ENCODE measurements around the gene SORT1.

The SORT1 gene

DNA sequence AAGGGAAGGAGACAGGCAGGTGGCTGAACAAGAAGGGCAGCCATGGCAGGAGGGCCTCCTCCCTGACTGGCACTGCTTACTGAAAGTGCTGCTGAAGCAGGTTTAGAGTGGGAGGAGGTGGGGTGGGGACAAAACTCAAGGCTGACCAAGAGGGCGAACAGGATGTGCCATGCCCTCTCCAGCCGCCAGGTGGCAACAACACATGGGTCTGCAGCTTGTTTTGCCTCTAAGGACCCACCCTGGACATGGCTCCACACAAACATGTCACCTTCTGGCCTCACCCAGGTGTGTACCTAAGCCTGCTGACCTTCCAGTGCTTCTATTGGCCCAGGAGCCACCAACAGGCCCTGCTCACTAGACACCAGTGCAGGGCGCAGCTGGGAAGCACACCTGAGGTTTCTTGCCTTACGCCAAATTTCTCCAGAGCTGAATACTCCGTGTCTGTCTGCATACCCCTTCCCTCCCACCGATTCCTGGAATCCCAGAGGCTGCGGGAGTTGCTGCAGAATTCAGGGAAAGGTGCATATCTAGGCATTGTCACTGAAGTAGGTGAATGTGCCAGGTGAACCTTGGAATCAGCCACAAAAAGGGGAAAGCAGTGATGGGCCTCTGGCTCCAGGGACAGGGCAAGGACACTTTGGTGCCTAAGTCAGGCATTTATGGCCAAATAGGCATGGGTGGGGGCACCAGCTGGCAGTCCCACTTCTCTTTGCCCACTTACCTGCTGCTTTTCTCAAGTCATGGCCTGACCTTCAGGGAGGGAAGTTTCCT is 120.1 kb downstream of the SORT1 start:
- DNase-seq = peak in 51 of 56 donors; percentile 19 to 88 (median 69)

DNA sequence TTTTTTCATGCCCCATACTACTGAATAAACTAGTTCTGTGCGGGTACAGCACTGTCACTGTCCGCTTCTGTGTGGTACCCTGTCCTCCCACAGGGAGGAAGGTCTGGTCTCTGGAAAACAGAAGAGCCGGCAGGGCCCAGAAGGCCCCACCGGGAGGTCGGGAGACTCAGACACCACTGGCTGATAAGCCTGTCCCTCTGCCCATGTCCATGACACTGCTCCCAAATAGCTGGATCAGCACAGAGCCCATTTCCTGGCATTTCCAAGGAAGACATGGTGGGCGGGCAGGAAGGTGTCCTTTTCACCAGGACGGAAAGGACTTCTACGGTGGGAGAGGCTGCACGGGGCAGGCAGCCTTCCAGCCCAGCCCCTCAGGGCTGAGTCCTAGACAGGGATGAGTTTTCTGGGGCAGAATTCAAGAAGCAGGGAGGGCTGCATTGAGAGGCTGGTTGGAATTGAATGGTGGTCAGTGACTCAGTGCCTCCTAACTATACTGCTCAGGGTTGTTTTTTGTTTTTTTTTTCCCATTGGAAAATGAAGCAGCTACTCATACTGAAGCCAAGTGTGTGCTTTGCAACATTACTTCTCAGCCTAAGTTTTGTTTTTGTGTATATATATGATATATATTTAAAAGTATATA is 121.9 kb downstream of the SORT1 start:
- no peak for DNase-seq

DNA sequence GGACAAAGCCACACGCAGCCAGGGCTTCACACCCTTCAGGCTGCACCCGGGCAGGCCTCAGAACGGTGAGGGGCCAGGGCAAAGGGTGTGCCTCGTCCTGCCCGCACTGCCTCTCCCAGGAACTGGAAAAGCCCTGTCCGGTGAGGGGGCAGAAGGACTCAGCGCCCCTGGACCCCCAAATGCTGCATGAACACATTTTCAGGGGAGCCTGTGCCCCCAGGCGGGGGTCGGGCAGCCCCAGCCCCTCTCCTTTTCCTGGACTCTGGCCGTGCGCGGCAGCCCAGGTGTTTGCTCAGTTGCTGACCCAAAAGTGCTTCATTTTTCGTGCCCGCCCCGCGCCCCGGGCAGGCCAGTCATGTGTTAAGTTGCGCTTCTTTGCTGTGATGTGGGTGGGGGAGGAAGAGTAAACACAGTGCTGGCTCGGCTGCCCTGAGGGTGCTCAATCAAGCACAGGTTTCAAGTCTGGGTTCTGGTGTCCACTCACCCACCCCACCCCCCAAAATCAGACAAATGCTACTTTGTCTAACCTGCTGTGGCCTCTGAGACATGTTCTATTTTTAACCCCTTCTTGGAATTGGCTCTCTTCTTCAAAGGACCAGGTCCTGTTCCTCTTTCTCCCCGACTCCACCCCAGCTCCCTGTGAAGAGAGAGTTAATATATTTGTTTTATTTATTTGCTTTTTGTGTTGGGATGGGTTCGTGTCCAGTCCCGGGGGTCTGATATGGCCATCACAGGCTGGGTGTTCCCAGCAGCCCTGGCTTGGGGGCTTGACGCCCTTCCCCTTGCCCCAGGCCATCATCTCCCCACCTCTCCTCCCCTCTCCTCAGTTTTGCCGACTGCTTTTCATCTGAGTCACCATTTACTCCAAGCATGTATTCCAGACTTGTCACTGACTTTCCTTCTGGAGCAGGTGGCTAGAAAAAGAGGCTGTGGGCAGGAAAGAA is 122.9 kb downstream of the SORT1 start:
- DNase-seq = peak in 5 of 56 donors; percentile 29 to 46 (median 38)

- no peak for DNase-seq
These were observed 124.0 kb downstream of the SORT1 start for GRCh38 chr1:109273570-109274288.

GRCh38 chr1:109272831-109273547 is 124.7 kb downstream of the SORT1 start:
- no peak for DNase-seq

DNA sequence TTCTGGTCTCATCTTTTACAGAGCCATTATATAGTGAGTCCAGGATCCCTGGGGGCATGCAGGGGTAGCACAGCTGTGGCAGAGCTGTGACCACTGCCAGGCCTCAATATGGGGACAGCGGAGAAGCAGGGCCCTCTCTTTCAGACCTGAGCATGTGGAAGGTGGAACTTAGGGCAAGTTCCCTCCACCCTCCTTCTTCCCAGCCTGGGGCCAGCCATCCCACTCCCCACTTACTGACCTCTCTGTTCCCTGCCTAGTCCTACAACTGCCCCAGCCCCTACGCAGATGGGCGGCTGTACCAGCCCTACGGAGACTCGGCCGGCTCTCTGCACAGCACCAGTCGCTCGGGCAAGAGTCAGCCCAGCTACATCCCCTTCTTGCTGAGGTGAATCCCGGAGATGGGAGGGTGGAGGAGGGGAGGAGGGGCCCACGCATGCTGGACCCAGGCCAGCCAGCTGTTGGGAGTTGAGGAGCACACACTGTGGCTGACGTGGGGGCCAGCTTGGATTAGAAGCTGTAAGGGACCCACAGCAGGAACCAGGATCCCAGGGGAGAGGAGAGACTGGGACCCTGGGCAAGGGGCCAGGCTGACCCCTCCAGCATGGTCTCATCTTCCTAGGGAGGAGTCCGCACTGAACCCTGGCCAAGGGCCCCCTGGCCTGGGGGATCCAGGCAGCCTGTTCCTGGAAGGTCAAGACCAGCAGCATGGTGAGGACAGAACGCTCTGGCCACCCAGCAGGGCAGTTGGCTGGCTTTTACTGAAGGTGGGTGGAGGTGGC is 125.5 kb downstream of the SORT1 start:
- DNase-seq = no peak

GRCh38 chr1:109271458-109271857 is 126.3 kb downstream of the SORT1 start:
- DNase-seq = no peak

DNA sequence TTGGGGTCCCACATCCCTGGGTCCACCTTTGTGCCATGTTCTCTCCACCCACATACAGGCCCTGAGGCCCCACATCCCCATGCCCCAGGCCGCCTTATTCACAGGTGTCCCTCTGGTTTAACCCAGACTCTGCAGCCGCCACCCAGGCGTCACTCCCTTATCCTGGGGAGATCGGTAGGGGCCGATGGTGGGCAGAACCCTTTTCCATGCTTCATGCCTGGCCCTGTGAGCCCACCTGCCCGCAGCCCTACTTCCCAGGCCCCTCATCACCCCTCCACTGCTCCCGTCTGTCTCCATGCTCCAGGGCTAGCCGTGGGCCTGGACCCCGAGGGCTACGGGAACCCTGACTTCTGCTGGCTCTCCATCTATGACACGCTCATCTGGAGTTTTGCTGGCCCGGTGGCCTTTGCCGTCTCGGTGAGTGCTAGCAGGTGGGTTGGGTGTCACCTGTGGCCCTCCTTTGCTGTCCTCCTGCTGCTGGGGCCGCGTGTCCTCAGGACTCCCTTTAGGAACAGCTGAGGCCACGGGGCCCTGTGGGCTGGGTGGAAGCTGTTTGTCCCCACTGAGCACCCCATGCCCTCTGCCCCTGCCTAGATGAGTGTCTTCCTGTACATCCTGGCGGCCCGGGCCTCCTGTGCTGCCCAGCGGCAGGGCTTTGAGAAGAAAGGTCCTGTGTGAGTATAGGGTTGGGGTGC is 126.9 kb downstream of the SORT1 start:
- no peak for DNase-seq

- no peak for DNase-seq
These were observed 127.6 kb downstream of the SORT1 start for GRCh38 chr1:109269981-109270622.

DNA sequence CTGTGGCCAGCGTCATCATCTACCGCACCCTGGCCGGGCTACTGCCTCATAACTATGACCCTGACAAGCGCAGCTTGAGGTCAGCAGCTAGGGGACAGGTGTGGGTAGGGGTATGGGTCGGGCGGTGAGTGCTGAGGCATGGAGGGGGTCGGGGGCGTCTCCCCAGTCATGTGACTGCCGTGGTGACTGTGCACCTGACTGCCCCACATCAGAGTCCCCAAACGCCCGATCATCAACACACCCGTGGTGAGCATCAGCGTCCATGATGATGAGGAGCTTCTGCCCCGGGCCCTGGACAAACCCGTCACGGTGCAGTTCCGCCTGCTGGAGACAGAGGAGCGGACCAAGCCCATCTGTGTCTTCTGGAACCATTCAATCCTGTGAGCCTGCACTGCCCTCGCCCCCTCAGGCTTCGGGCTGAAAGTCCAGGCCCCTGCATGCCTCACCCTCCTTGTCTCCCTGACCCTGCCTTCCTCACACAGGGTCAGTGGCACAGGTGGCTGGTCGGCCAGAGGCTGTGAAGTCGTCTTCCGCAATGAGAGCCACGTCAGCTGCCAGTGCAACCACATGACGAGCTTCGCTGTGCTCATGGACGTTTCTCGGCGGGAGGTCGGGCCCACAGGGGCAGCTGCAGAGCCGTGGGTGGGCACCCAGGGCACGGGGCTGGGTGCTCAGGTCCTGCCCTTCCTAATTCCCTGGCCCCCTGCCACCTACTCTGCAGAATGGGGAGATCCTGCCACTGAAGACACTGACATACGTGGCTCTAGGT is 128.3 kb downstream of the SORT1 start:
- DNase-seq = no peak

DNA sequence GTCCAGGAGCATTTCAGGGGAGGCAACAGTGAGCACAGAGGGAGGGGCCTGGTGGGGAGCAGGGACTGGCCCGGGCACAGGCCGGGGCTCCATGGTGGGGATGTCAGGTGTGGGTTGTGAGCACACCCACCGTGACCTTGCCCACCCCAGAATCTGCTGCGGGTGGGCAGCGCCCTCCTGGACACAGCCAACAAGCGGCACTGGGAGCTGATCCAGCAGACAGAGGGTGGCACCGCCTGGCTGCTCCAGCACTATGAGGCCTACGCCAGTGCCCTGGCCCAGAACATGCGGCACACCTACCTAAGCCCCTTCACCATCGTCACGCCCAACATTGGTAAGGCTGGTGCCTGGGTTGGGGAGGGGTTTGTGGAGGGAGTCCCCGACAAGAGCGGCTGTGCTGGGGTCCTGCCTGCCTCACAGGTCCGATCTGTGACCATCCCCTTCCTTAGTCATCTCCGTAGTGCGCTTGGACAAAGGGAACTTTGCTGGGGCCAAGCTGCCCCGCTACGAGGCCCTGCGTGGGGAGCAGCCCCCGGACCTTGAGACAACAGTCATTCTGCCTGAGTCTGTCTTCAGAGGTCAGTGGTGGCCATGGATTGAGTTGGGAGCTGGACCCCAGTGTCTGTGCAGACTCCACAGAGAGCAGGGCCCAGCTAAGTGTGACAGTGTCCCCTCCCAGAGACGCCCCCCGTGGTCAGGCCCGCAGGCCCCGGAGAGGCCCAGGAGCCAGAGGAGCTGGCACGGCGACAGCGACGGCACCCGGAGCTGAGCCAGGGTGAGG is 129.1 kb downstream of the SORT1 start:
- DNase-seq = peak in 2 of 56 donors; percentile 23 to 49

- DNase-seq = no peak
These were observed 129.9 kb downstream of the SORT1 start for GRCh38 chr1:109267743-109268300.

- no peak for DNase-seq
These were observed 130.8 kb downstream of the SORT1 start for GRCh38 chr1:109266965-109267364.

- no peak for DNase-seq
These were observed 131.9 kb downstream of the SORT1 start for GRCh38 chr1:109265741-109266330.

DNA sequence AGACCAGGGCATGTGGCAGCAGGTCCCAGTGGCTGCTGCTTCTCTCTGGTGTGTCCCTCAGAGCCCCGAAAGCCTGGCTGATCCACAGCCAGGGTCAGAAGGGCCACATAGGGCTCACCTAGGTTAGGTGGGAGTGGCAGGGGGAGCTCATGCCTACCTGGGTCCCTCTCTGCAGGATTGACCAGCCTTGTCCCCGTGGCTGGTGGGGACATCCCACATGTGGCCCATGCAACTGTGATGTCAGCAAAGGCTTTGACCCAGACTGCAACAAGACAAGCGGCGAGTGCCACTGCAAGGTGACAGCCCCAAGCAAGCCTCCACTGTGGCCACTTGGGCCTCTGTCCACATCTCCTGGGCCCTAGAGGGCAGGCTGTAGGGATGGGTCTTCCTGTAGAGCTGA is 132.7 kb downstream of the SORT1 start:
- no peak for DNase-seq

GRCh38 chr1:109264379-109264755 is 133.4 kb downstream of the SORT1 start:
- no peak for DNase-seq

All from amygdala (tissue), 56 donors.